ENCODE measurements around the gene ASXL2. TPM values are rescaled to one million over a fixed set of nuclear protein-coding genes. Genes with fewer than 3 reads are reported as not detected.

The ASXL2 gene
- polyA plus RNA-seq, 1 donor from 2014 or later = 2.9 TPM

- Histone ChIP-seq H3K9me3 (ENCODE audit: low read length) (no peaks in the 10 kb centered on the region), H3K27ac (ENCODE audit: low read length) (no peak overlapping the region), H3K4me3 (ENCODE audit: low read length) (no peak overlapping the region), H4K20me1 (ENCODE audit: insufficient read depth) (no peaks in the 10 kb centered on the region), H3F3A (ENCODE audit: insufficient read depth, low read length, poor library complexity, severe bottlenecking) (no peaks in the 10 kb centered on the region), H3K9ac (ENCODE audit: low read length) (no peak overlapping the region), H3K36me3 (ENCODE audit: insufficient read depth, low read length) (peaks cover 7% of the 10 kb centered on the region), H3K27me3 (ENCODE audit: insufficient read depth, low read depth, low read length) (no peaks in the 10 kb centered on the region), H3K79me2 (replicated peaks; ENCODE audit: insufficient read depth, low read length) (no peaks in the 10 kb centered on the region), H2AFZ (ENCODE audit: low read depth, low read length) (no peak overlapping the region), H3K4me2 (ENCODE audit: low read length) (no peak overlapping the region), H3K9me2 (ENCODE audit: insufficient read depth, low read length) (no peaks in the 10 kb centered on the region)
- TF ChIP-seq TAF1 (IDR thresholded peaks at IDR 0.05; ENCODE audit: low read depth) = no peak
- no peak for TF ChIP-seq REST (IDR thresholded peaks at IDR 0.05; ENCODE audit: borderline replicate concordance)
- TF ChIP-seq MXI1 (conservative IDR thresholded peaks at IDR 0.05; ENCODE audit: poor library complexity, severe bottlenecking) = no peak
- TF ChIP-seq, protein P1, sequence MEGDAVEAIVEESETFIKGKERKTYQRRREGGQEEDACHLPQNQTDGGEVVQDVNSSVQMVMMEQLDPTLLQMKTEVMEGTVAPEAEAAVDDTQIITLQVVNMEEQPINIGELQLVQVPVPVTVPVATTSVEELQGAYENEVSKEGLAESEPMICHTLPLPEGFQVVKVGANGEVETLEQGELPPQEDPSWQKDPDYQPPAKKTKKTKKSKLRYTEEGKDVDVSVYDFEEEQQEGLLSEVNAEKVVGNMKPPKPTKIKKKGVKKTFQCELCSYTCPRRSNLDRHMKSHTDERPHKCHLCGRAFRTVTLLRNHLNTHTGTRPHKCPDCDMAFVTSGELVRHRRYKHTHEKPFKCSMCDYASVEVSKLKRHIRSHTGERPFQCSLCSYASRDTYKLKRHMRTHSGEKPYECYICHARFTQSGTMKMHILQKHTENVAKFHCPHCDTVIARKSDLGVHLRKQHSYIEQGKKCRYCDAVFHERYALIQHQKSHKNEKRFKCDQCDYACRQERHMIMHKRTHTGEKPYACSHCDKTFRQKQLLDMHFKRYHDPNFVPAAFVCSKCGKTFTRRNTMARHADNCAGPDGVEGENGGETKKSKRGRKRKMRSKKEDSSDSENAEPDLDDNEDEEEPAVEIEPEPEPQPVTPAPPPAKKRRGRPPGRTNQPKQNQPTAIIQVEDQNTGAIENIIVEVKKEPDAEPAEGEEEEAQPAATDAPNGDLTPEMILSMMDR (IDR thresholded peaks at IDR 0.05; ENCODE audit: poor library complexity, severe bottlenecking) = no peak
- no peak for TF ChIP-seq POLR2AphosphoS5 (IDR thresholded peaks at IDR 0.05)
- TF ChIP-seq RAD21 (conservative IDR thresholded peaks at IDR 0.05) = no peak
- no peak for TF ChIP-seq EP300 (conservative IDR thresholded peaks at IDR 0.05; ENCODE audit: poor library complexity, severe bottlenecking)
- no peak for TF ChIP-seq SMC3 (conservative IDR thresholded peaks at IDR 0.05; ENCODE audit: poor library complexity)
- no peak for TF ChIP-seq EZH2 (IDR thresholded peaks at IDR 0.05; ENCODE audit: borderline replicate concordance, insufficient read depth, low read length, poor library complexity, severe bottlenecking)
Observed at GRCh38 chr2:25738383-25739343, 139.6 kb downstream of the ASXL2 start.

DNA sequence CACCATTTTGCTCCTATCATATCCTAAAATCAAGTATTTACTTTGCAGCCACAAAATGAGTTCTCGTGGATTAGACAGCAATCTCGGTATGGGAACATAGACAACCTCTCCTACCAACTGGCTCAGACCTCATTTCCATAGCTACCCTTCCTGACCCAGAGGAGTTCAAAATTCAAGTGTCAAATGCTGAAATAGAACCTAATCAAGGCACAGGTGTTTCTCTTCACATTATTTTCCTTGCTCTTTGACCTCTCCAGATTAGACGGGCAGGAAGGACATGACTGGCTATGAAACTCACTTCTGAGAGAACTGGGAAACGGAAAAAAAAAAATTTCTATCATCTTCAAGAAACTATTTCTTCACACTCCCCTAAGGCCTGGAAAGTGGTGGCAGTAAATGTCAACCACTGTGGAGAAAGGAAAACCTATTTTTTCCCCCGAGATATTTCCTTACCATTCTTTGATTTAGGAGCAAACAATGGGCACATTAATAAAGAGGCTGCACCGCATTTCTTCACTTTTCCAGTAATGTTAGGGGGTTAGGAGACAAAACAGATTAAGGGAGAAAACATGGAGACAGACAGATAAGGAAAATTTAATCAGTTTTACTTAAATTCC is 141.3 kb downstream of the ASXL2 start:
- Histone ChIP-seq H3K9me3 (ENCODE audit: low read length) (no peaks in the 10 kb centered on the region), H2AFZ (ENCODE audit: low read depth, low read length) (no peak overlapping the region), H3K9ac (ENCODE audit: low read length) (no peak overlapping the region), H3K4me2 (ENCODE audit: low read length) (no peak overlapping the region), H3K27me3 (ENCODE audit: insufficient read depth, low read depth, low read length) (no peaks in the 10 kb centered on the region), H4K20me1 (ENCODE audit: insufficient read depth) (no peaks in the 10 kb centered on the region), H3K4me3 (ENCODE audit: low read length) (no peak overlapping the region), H3K36me3 (ENCODE audit: insufficient read depth, low read length) (peaks cover 1% of the 10 kb centered on the region), H3F3A (ENCODE audit: insufficient read depth, low read length, poor library complexity, severe bottlenecking) (no peaks in the 10 kb centered on the region), H3K79me2 (replicated peaks; ENCODE audit: insufficient read depth, low read length) (no peaks in the 10 kb centered on the region), H3K27ac (ENCODE audit: low read length) (no peak overlapping the region), H3K9me2 (ENCODE audit: insufficient read depth, low read length) (no peaks in the 10 kb centered on the region)
- TF ChIP-seq, protein P1 (IDR thresholded peaks at IDR 0.05; ENCODE audit: poor library complexity, severe bottlenecking) = no peak
- no peak for TF ChIP-seq EZH2 (IDR thresholded peaks at IDR 0.05; ENCODE audit: borderline replicate concordance, insufficient read depth, low read length, poor library complexity, severe bottlenecking)
- no peak for TF ChIP-seq RAD21 (conservative IDR thresholded peaks at IDR 0.05)
- TF ChIP-seq TAF1 (IDR thresholded peaks at IDR 0.05; ENCODE audit: low read depth) = no peak
- TF ChIP-seq MXI1 (conservative IDR thresholded peaks at IDR 0.05; ENCODE audit: poor library complexity, severe bottlenecking) = no peak
- TF ChIP-seq POLR2AphosphoS5 (IDR thresholded peaks at IDR 0.05) = no peak
- no peak for TF ChIP-seq SMC3 (conservative IDR thresholded peaks at IDR 0.05; ENCODE audit: poor library complexity)

All from neural cell (in vitro differentiated cells).